Neuronal stem cell (in vitro differentiated cells): ENCODE measurements around the gene PRPH2.

ENCODE experiments used
- DNase-seq: peaks from one replicate; pipeline ENCODE4 v3.0.0-alpha.2; 2013; ENCODE audit warnings: low spot score
- H2AFZ ChIP-seq: one replicate; pipeline ENCODE4 v1.6.1; 2013; ENCODE audit warnings: mild to moderate bottlenecking, low read length, inconsistent platforms
- H2AK5ac ChIP-seq: 2 replicates; pipeline ENCODE4 v1.6.1; 2013; ENCODE audit warnings: low read depth, mild to moderate bottlenecking, inconsistent platforms, low read length, moderate library complexity, mixed read lengths
- H2BK120ac ChIP-seq: 2 replicates; pipeline ENCODE4 v1.6.1; 2013; ENCODE audit warnings: low read depth, mild to moderate bottlenecking, inconsistent platforms, low read length, moderate library complexity, mixed read lengths
- H2BK12ac ChIP-seq: one replicate; pipeline ENCODE4 v1.6.1; 2013; ENCODE audit warnings: low read length, inconsistent platforms
- H2BK15ac ChIP-seq: 2 replicates; pipeline ENCODE4 v1.6.1; 2013; ENCODE audit warnings: mild to moderate bottlenecking, low read length, inconsistent platforms, mixed read lengths
- H2BK5ac ChIP-seq: one replicate; pipeline ENCODE4 v1.6.1; 2013; ENCODE audit warnings: inconsistent platforms, mild to moderate bottlenecking, low read length, moderate library complexity
- H3K14ac ChIP-seq: one replicate; pipeline ENCODE4 v1.6.1; 2013; ENCODE audit warnings: low read length, inconsistent platforms
- H3K18ac ChIP-seq: 2 replicates; pipeline ENCODE4 v1.6.1; 2013; ENCODE audit warnings: low read length, inconsistent platforms
- H3K23ac ChIP-seq: 2 replicates; pipeline ENCODE4 v1.6.1; 2013; ENCODE audit warnings: low read depth, mild to moderate bottlenecking, mixed read lengths, low read length, inconsistent platforms; ENCODE audit not compliant: poor library complexity
- H3K27ac ChIP-seq: replicated peaks from 3 replicates; pipeline ENCODE4 v1.5.1; 2013; ENCODE audit warnings: low read length, inconsistent platforms
- H3K27me3 ChIP-seq, 3 experiments: 2 replicates each; pipeline ENCODE4 v1.6.1; 2013; ENCODE audit warnings: low read length in 3 of 3, mild to moderate bottlenecking in 2 of 3, inconsistent platforms in 1 of 3, low read depth in 1 of 3, mixed read lengths in 1 of 3, moderate library complexity in 1 of 3; ENCODE audit not compliant: control insufficient read depth in 3 of 3, insufficient read depth in 3 of 3
- H3K36me3 ChIP-seq, 2 donors: replicated peaks in 1 of 2; 2 replicates each; pipeline ENCODE4 v1.6.1; 2013; ENCODE audit warnings: low read length in 2 of 2; ENCODE audit not compliant: control insufficient read depth in 2 of 2, insufficient read depth in 2 of 2
- H3K4ac ChIP-seq: 2 replicates; pipeline ENCODE4 v1.6.1; 2013; ENCODE audit warnings: inconsistent platforms, mild to moderate bottlenecking, low read length, moderate library complexity
- H3K4me1 ChIP-seq, 2 donors: 1 replicate in 1 of 2; 2 replicates in 1 of 2; pipeline ENCODE4 v1.6.1; 2013; ENCODE audit warnings: low read length in 2 of 2, low read depth in 1 of 2; ENCODE audit not compliant: control insufficient read depth in 2 of 2, insufficient read depth in 1 of 2
- H3K4me2 ChIP-seq: one replicate; pipeline ENCODE4 v1.6.1; 2013; ENCODE audit warnings: mild to moderate bottlenecking, low read length, inconsistent platforms; ENCODE audit not compliant: insufficient read depth, poor library complexity, severe bottlenecking
- H3K4me3 ChIP-seq, 2 donors: 2 replicates each; pipeline ENCODE4 v1.5.1; 2013; ENCODE audit warnings: low read length in 2 of 2, mild to moderate bottlenecking in 2 of 2, inconsistent platforms in 1 of 2, moderate library complexity in 1 of 2
- H3K79me1 ChIP-seq: one replicate; pipeline ENCODE4 v1.6.1; 2013; ENCODE audit warnings: low read depth, mild to moderate bottlenecking, inconsistent platforms, low read length, moderate library complexity
- H3K9ac ChIP-seq: one replicate; pipeline ENCODE4 v1.6.1; 2013; ENCODE audit warnings: mild to moderate bottlenecking, low read depth, low read length, inconsistent platforms; ENCODE audit not compliant: poor library complexity
- H3K9me3 ChIP-seq, 2 donors: replicated peaks in 1 of 2; 2 replicates each; pipeline versions ENCODE3 to v1.6.1; 2013; ENCODE audit warnings: low read length in 2 of 2, mild to moderate bottlenecking in 2 of 2, inconsistent platforms in 1 of 2, low read depth in 1 of 2, mixed read lengths in 1 of 2, moderate library complexity in 1 of 2; ENCODE audit not compliant: control insufficient read depth in 2 of 2, insufficient read depth in 1 of 2
- H4K8ac ChIP-seq: one replicate; pipeline ENCODE4 v1.6.1; 2013; ENCODE audit warnings: low read depth, mild to moderate bottlenecking, inconsistent platforms, low read length, moderate library complexity
- H4K91ac ChIP-seq: one replicate; pipeline ENCODE4 v1.6.1; 2013; ENCODE audit warnings: low read length, low read depth, mild to moderate bottlenecking, inconsistent platforms; ENCODE audit not compliant: poor library complexity
- WGBS, 2 donors: extraction: QIAGEN DNeasy Blood & Tissue Kit; methylation state at CpG; one replicate each; pipeline ENCODE4 v1.1.7; 2013; ENCODE audit warnings: missing lambda C conversion rate in 2 of 2, mixed read lengths in 1 of 2; ENCODE audit not compliant: insufficient read length in 2 of 2, insufficient replicate concordance in 1 of 2; ENCODE audit errors: extremely low coverage in 2 of 2; 5-methylcytosine and 5-hydroxymethylcytosine counted together

The PRPH2 gene

GRCh38 chr6:42714098-42714761 is 8.2 kb downstream of the PRPH2 start:
- Histone ChIP-seq H2AFZ (no peak overlapping the region), H3K4me3 (no peak overlapping the region), H3K4me2 (no peak overlapping the region), H3K36me3 (no peaks in the 10 kb centered on the region), H4K8ac (no peak overlapping the region), H3K18ac (no peak overlapping the region), H2BK5ac (no peak overlapping the region), H3K23ac (no peak overlapping the region), H2BK15ac (no peak overlapping the region), H2AK5ac (no peak overlapping the region), H3K4me1 (peaks cover 5 to 13% of the 10 kb centered on the region in 2 donors), H3K4ac (no peak overlapping the region), H3K14ac (no peak overlapping the region), H2BK12ac (no peak overlapping the region), H3K79me1 (no peaks in the 10 kb centered on the region), H3K27ac (no peak overlapping the region), H4K91ac (no peak overlapping the region), H2BK120ac (no peak overlapping the region), H3K9me3 (peaks cover 9 to 11% of the 10 kb centered on the region in 2 donors), H3K9ac (no peak overlapping the region), H3K27me3 (peaks cover 0 to 4% (median 0%) of the 10 kb centered on the region in 3 experiments)
- no peak for DNase-seq
- WGBS, 2 donors, result no CpG with 5 or more reads among the region's 4 CpGs

- Histone ChIP-seq H4K91ac (peak overlapping the region; percentile 56), H3K23ac (no peak overlapping the region), H2AK5ac (peak overlapping the region; percentile 15), H3K9me3 (peaks cover 9 to 11% of the 10 kb centered on the region in 2 donors), H2BK5ac (peak overlapping the region; percentile 8), H2AFZ (no peak overlapping the region), H3K9ac (no peak overlapping the region), H2BK15ac (no peak overlapping the region), H3K27me3 (peaks cover 0 to 4% (median 0%) of the 10 kb centered on the region in 3 experiments), H3K4me3 (no peak overlapping the region), H4K8ac (no peak overlapping the region), H3K4me1 (peaks cover 5 to 13% of the 10 kb centered on the region in 2 donors), H3K4me2 (no peak overlapping the region), H3K36me3 (no peaks in the 10 kb centered on the region), H3K27ac (no peak overlapping the region), H2BK120ac (no peak overlapping the region), H3K18ac (no peak overlapping the region), H3K4ac (no peak overlapping the region), H3K79me1 (no peaks in the 10 kb centered on the region), H2BK12ac (no peak overlapping the region), H3K14ac (no peak overlapping the region)
- DNase-seq, result no peak
- WGBS, 2 donors, result no CpG with 5 or more reads among the region's 5 CpGs
Measured at GRCh38 chr6:42711930-42712329, 10.5 kb downstream of the PRPH2 start.

- Histone ChIP-seq H3K4me3 (no peak overlapping the region), H3K36me3 (no peaks in the 10 kb centered on the region), H3K4me2 (peak overlapping the region; percentile 28), H2BK120ac (peak overlapping the region; percentile 34), H3K18ac (peak overlapping the region; percentile 84), H3K9ac (no peak overlapping the region), H3K4ac (no peak overlapping the region), H3K27me3 (peaks cover 0 to 4% (median 0%) of the 10 kb centered on the region in 3 experiments), H3K9me3 (peaks cover 9 to 11% of the 10 kb centered on the region in 2 donors), H3K4me1 (peaks cover 5 to 13% of the 10 kb centered on the region in 2 donors), H4K91ac (peak overlapping the region; percentile 76), H4K8ac (no peak overlapping the region), H3K79me1 (no peaks in the 10 kb centered on the region), H3K14ac (no peak overlapping the region), H3K27ac (peak overlapping the region; percentile 63), H2AK5ac (no peak overlapping the region), H2BK5ac (peak overlapping the region; percentile 8), H2AFZ (peak overlapping the region; percentile 84), H2BK12ac (no peak overlapping the region), H3K23ac (no peak overlapping the region), H2BK15ac (no peak overlapping the region)
- DNase-seq, result peak; percentile 30
- WGBS, 2 donors, result no CpG with 5 or more reads among the region's 9 CpGs
Measured at GRCh38 chr6:42710316-42710715, 12.1 kb downstream of the PRPH2 start.

- no peak overlapping the region for H3K4me3 ChIP-seq
- peak overlapping the region; percentile 4 for H2BK15ac ChIP-seq
- peak overlapping the region; percentile 34 for H2BK120ac ChIP-seq
- H3K27ac ChIP-seq, result peak overlapping the region; percentile 59
- no peak for DNase-seq
- H3K14ac ChIP-seq, result no peak overlapping the region
- peak overlapping the region; percentile 13 for H3K23ac ChIP-seq
- H3K9me3 ChIP-seq, result peaks cover 9 to 11% of the 10 kb centered on the region in 2 donors
- peak overlapping the region; percentile 9 for H2BK5ac ChIP-seq
- peak overlapping the region; percentile 84 for H2AFZ ChIP-seq
- WGBS, 2 donors, result no CpG with 5 or more reads among the region's 6 CpGs
- peak overlapping the region; percentile 77 for H4K8ac ChIP-seq
- H3K9ac ChIP-seq, result no peak overlapping the region
- H4K91ac ChIP-seq, result peak overlapping the region; percentile 76
- peaks cover 5 to 13% of the 10 kb centered on the region in 2 donors for H3K4me1 ChIP-seq
- H2AK5ac ChIP-seq, result peak overlapping the region; percentile 92
- peak overlapping the region; percentile 91 for H2BK12ac ChIP-seq
- H3K36me3 ChIP-seq, result no peaks in the 10 kb centered on the region
- peaks cover 0 to 4% (median 0%) of the 10 kb centered on the region in 3 experiments for H3K27me3 ChIP-seq
- no peaks in the 10 kb centered on the region for H3K79me1 ChIP-seq
- no peak overlapping the region for H3K4ac ChIP-seq
- peak overlapping the region; percentile 28 for H3K4me2 ChIP-seq
- H3K18ac ChIP-seq, result peak overlapping the region; percentile 84
Measured at GRCh38 chr6:42709871-42710270, 12.5 kb downstream of the PRPH2 start.
